Measurements from ENCODE around the gene PGLYRP1.

PGLYRP1 gene

GRCh38 chr19:46002678-46003275 lies 20.1 kb downstream of the PGLYRP1 start:
- Mint-ChIP-seq H3K9me3 (no peaks in the 10 kb centered on the region), H3K36me3 (ENCODE audit: low read depth) (peaks cover 8% of the 10 kb centered on the region)

GRCh38 chr19:46000491-46001246 lies 22.2 kb downstream of the PGLYRP1 start:
- peak; percentile 47 for DNase-seq (ENCODE audit: low spot score)
- Mint-ChIP-seq H3K9me3 (no peaks in the 10 kb centered on the region), H3K4me1 (ENCODE audit: low read depth) (peaks cover 28% of the 10 kb centered on the region), H3K36me3 (ENCODE audit: low read depth) (peaks cover 14% of the 10 kb centered on the region), H3K27me3 (ENCODE audit: low read depth) (peaks cover 4% of the 10 kb centered on the region), H3K27ac (peak overlapping the region; percentile 50), H3K4me3 (peak overlapping the region; percentile 81)

More at GRCh38 chr19:46002678-46003275, 20.1 kb downstream of the PGLYRP1 start:
- peaks cover 4% of the 10 kb centered on the region for H3K27me3 Mint-ChIP-seq (ENCODE audit: low read depth)
- H3K27ac Mint-ChIP-seq: no peak overlapping the region
- no peak overlapping the region for H3K4me3 Mint-ChIP-seq
- no peak for DNase-seq (ENCODE audit: low spot score)
- H3K4me1 Mint-ChIP-seq (ENCODE audit: low read depth): peaks cover 22% of the 10 kb centered on the region

GRCh38 chr19:45999653-46000121 lies 23.2 kb downstream of the PGLYRP1 start:
- Mint-ChIP-seq H3K27ac (peak overlapping the region; percentile 55), H3K9me3 (no peaks in the 10 kb centered on the region), H3K27me3 (ENCODE audit: low read depth) (peaks cover 4% of the 10 kb centered on the region), H3K4me1 (ENCODE audit: low read depth) (peaks cover 28% of the 10 kb centered on the region), H3K4me3 (peak overlapping the region; percentile 63), H3K36me3 (ENCODE audit: low read depth) (peaks cover 11% of the 10 kb centered on the region)
- DNase-seq (ENCODE audit: low spot score): no peak

GRCh38 chr19:45998834-45999233 lies 24.0 kb downstream of the PGLYRP1 start:
- no peak for DNase-seq (ENCODE audit: low spot score)
- H3K27ac Mint-ChIP-seq: no peak overlapping the region
- peaks cover 4% of the 10 kb centered on the region for H3K27me3 Mint-ChIP-seq (ENCODE audit: low read depth)
- peaks cover 11% of the 10 kb centered on the region for H3K36me3 Mint-ChIP-seq (ENCODE audit: low read depth)
- peaks cover 28% of the 10 kb centered on the region for H3K4me1 Mint-ChIP-seq (ENCODE audit: low read depth)
- H3K4me3 Mint-ChIP-seq: no peak overlapping the region
- H3K9me3 Mint-ChIP-seq: no peaks in the 10 kb centered on the region

GRCh38 chr19:45996933-45997332 lies 25.9 kb downstream of the PGLYRP1 start:
- H3K9me3 Mint-ChIP-seq: no peaks in the 10 kb centered on the region
- H3K4me1 Mint-ChIP-seq (ENCODE audit: low read depth): peaks cover 28% of the 10 kb centered on the region
- H3K36me3 Mint-ChIP-seq (ENCODE audit: low read depth): peaks cover 10% of the 10 kb centered on the region
- H3K4me3 Mint-ChIP-seq: no peak overlapping the region
- no peak for DNase-seq (ENCODE audit: low spot score)
- H3K27ac Mint-ChIP-seq: peak overlapping the region; percentile 22
- peaks cover 4% of the 10 kb centered on the region for H3K27me3 Mint-ChIP-seq (ENCODE audit: low read depth)

- no peak for DNase-seq (ENCODE audit: low spot score)
- Mint-ChIP-seq H3K27ac (no peak overlapping the region), H3K4me3 (no peak overlapping the region), H3K4me1 (ENCODE audit: low read depth) (peaks cover 26% of the 10 kb centered on the region), H3K36me3 (ENCODE audit: low read depth) (peaks cover 10% of the 10 kb centered on the region), H3K27me3 (ENCODE audit: low read depth) (peaks cover 4% of the 10 kb centered on the region), H3K9me3 (no peaks in the 10 kb centered on the region)
Measured at GRCh38 chr19:45995715-45996385, 27.0 kb downstream of the PGLYRP1 start.

- H3K27me3 Mint-ChIP-seq (ENCODE audit: low read depth): peaks cover 9% of the 10 kb centered on the region
- H3K9me3 Mint-ChIP-seq: no peaks in the 10 kb centered on the region
- H3K4me3 Mint-ChIP-seq: no peak within 1 kb of the TSS
- H3K27ac Mint-ChIP-seq: no peak within 1 kb of the TSS
- peak; percentile 94 for DNase-seq (ENCODE audit: low spot score)
- H3K4me1 Mint-ChIP-seq (ENCODE audit: low read depth): peaks cover 20% of the 10 kb centered on the region
- peaks cover 10% of the 10 kb centered on the region for H3K36me3 Mint-ChIP-seq (ENCODE audit: low read depth)
Measured at GRCh38 chr19:45994998-45995714, 27.7 kb downstream of the PGLYRP1 start, which contains the start of gene CCDC61. Gene CCDC61 (plus strand): TSS chr19:45995467. CDS start chr19:46003019, 7,552 bp downstream.

- Mint-ChIP-seq H3K27ac (no peak overlapping the region), H3K36me3 (ENCODE audit: low read depth) (peaks cover 7% of the 10 kb centered on the region), H3K4me1 (ENCODE audit: low read depth) (peaks cover 14% of the 10 kb centered on the region), H3K9me3 (no peaks in the 10 kb centered on the region), H3K27me3 (ENCODE audit: low read depth) (peaks cover 11% of the 10 kb centered on the region), H3K4me3 (no peak overlapping the region)
- DNase-seq (ENCODE audit: low spot score): no peak
Measured at GRCh38 chr19:45994456-45994997, 28.3 kb downstream of the PGLYRP1 start.

GRCh38 chr19:45990113-45990728 lies 32.6 kb downstream of the PGLYRP1 start:
- no peak overlapping the region for H3K27ac Mint-ChIP-seq
- no peak for DNase-seq (ENCODE audit: low spot score)
- peaks cover 26% of the 10 kb centered on the region for H3K27me3 Mint-ChIP-seq (ENCODE audit: low read depth)
- peaks cover 2% of the 10 kb centered on the region for H3K4me1 Mint-ChIP-seq (ENCODE audit: low read depth)
- no peak overlapping the region for H3K4me3 Mint-ChIP-seq
- H3K36me3 Mint-ChIP-seq (ENCODE audit: low read depth): no peaks in the 10 kb centered on the region
- H3K9me3 Mint-ChIP-seq: no peaks in the 10 kb centered on the region

- Mint-ChIP-seq H3K27me3 (ENCODE audit: low read depth) (peaks cover 33% of the 10 kb centered on the region), H3K36me3 (ENCODE audit: low read depth) (no peaks in the 10 kb centered on the region), H3K4me1 (ENCODE audit: low read depth) (peaks cover 2% of the 10 kb centered on the region), H3K27ac (no peak overlapping the region), H3K4me3 (no peak overlapping the region), H3K9me3 (no peaks in the 10 kb centered on the region)
- no peak for DNase-seq (ENCODE audit: low spot score)
Measured at GRCh38 chr19:45985321-45985720, 37.5 kb downstream of the PGLYRP1 start.

GRCh38 chr19:45981350-45981749 lies 41.5 kb downstream of the PGLYRP1 start:
- no peaks in the 10 kb centered on the region for H3K4me1 Mint-ChIP-seq (ENCODE audit: low read depth)
- no peaks in the 10 kb centered on the region for H3K9me3 Mint-ChIP-seq
- H3K27me3 Mint-ChIP-seq (ENCODE audit: low read depth): peaks cover 17% of the 10 kb centered on the region
- H3K27ac Mint-ChIP-seq: no peak overlapping the region
- H3K36me3 Mint-ChIP-seq (ENCODE audit: low read depth): no peaks in the 10 kb centered on the region
- no peak for DNase-seq (ENCODE audit: low spot score)
- H3K4me3 Mint-ChIP-seq: no peak overlapping the region

- no peak overlapping the region for H3K4me3 Mint-ChIP-seq
- H3K9me3 Mint-ChIP-seq: no peaks in the 10 kb centered on the region
- no peak for DNase-seq (ENCODE audit: low spot score)
- H3K27ac Mint-ChIP-seq: no peak overlapping the region
- peaks cover 32% of the 10 kb centered on the region for H3K27me3 Mint-ChIP-seq (ENCODE audit: low read depth)
- no peaks in the 10 kb centered on the region for H3K36me3 Mint-ChIP-seq (ENCODE audit: low read depth)
- H3K4me1 Mint-ChIP-seq (ENCODE audit: low read depth): no peaks in the 10 kb centered on the region
Measured at GRCh38 chr19:45978156-45978555, 44.7 kb downstream of the PGLYRP1 start.

GRCh38 chr19:45976178-45976577 lies 46.7 kb downstream of the PGLYRP1 start:
- peaks cover 13% of the 10 kb centered on the region for H3K4me1 Mint-ChIP-seq (ENCODE audit: low read depth)
- no peaks in the 10 kb centered on the region for H3K9me3 Mint-ChIP-seq
- DNase-seq (ENCODE audit: low spot score): no peak
- no peak overlapping the region for H3K4me3 Mint-ChIP-seq
- H3K36me3 Mint-ChIP-seq (ENCODE audit: low read depth): no peaks in the 10 kb centered on the region
- no peak overlapping the region for H3K27ac Mint-ChIP-seq
- H3K27me3 Mint-ChIP-seq (ENCODE audit: low read depth): peaks cover 39% of the 10 kb centered on the region

Measured in T-helper 2 cell treated with Interferon-gamma antibody and Interleukin-4, amounts not matched to agents 5 μg/mL and 100 μg/mL, for 36 hours (primary cell).